HCT116 (cell line): ENCODE measurements around the gene FAM151B. TPM values are rescaled to one million over a fixed set of nuclear protein-coding genes. Genes with fewer than 3 reads are reported as not detected.

Experiments used
- ATAC-seq: fragments of 200-7000 bp; cut with Tn5 transposase; 2 replicates; pipeline ENCODE4 v1.9.1; 2020; ENCODE audit warnings: mild to moderate bottlenecking, moderate library complexity
- BruUV-seq: library from RNA; stranded (reverse); fragments of 400-500 nt; replicated peaks from 2 replicates; lab custom pipeline; 2021; lab: Mats Ljungman, UMichigan
- CTCF ChIA-PET: fragments of 300-600 bp; sonication (Branson Sonifier 250); formaldehyde crosslinking; loops from one replicate; lab custom pipeline; 2021; ENCODE audit warnings: antibody characterized with exemption; lab: Charles Lee
- POLR2A ChIA-PET: fragments of 300-600, 350-600 bp; sonication (Branson Sonifier 250); formaldehyde crosslinking; loops from one replicate; lab custom pipeline; 2021; ENCODE audit warnings: antibody characterized with exemption; lab: Charles Lee
- RAD21 ChIA-PET, 2 experiments: fragments of 300-600 bp; sonication (Branson Sonifier 250); formaldehyde crosslinking; loops; one replicate each; lab custom pipeline; 2023; ENCODE audit warnings: low total read pairs in 2 of 2; ENCODE audit not compliant: uncharacterized antibody in 2 of 2, unreplicated experiment in 2 of 2, low non-redundant PET in 1 of 2; lab: Charles Lee
- DNase-seq: peaks from one replicate; pipeline ENCODE4 v3.0.0-alpha.2; 2010; ENCODE audit warnings: low read depth, low spot score
- H2AFZ ChIP-seq: fragments of 200-600 bp; shearing (Covaris generic), sonication (generic); 2 replicates; pipeline ENCODE4 v1.6.1; 2017; ENCODE audit warnings: low read depth, mixed run types, mixed read lengths, antibody characterized with exemption, low read length; ENCODE audit not compliant: poor library complexity, severe bottlenecking
- H3K27ac ChIP-seq: 2 replicates; pipeline ENCODE4 v1.5.1; 2012; ENCODE audit warnings: low read depth, low read length
- H3K27me3 ChIP-seq: fragments of 200-600 bp; sonication (generic); 2 replicates; pipeline ENCODE4 v1.6.1; 2016; ENCODE audit warnings: mixed run types, low read length, mixed read lengths; ENCODE audit not compliant: insufficient read depth
- H3K36me3 ChIP-seq, 2 experiments: fragments of 200-500 bp in 1 of 2; fragments of 200-600 bp in 1 of 2; sonication (Bioruptor generic) in 1 of 2; sonication (generic) in 1 of 2; 2 replicates each; pipeline versions ENCODE4 v1.5.1 to v1.6.1; 2014 to 2016; ENCODE audit warnings: low read length in 2 of 2, inconsistent platforms in 1 of 2, mixed read lengths in 1 of 2, mixed run types in 1 of 2; ENCODE audit not compliant: insufficient read depth in 2 of 2, control insufficient read depth in 1 of 2
- H3K4me1 ChIP-seq, 2 experiments: fragments of 200-600 bp in 1 of 2; sonication (generic) in 1 of 2; 2 replicates each; pipeline versions ENCODE4 v1.5.1 to v1.6.1; 2012 to 2017; ENCODE audit warnings: low read length in 2 of 2, inconsistent platforms in 1 of 2, mild to moderate bottlenecking in 1 of 2, mixed read lengths in 1 of 2, mixed run types in 1 of 2, moderate library complexity in 1 of 2; ENCODE audit not compliant: insufficient read depth in 2 of 2, control insufficient read depth in 1 of 2
- H3K4me2 ChIP-seq: fragments of 200-600 bp; sonication (generic); 2 replicates; pipeline ENCODE4 v1.6.1; 2017; ENCODE audit warnings: mixed run types, low read length, mixed read lengths
- H3K4me3 ChIP-seq, 2 experiments: fragments of 200-600 bp in 1 of 2; sonication (generic) in 1 of 2; replicated peaks in 1 of 2; 2 replicates each; pipeline ENCODE4 v1.5.1; 2011 to 2016; ENCODE audit warnings: low read length in 2 of 2, control low read depth in 1 of 2, low read depth in 1 of 2, mild to moderate bottlenecking in 1 of 2, mixed read lengths in 1 of 2, mixed run types in 1 of 2
- H3K79me2 ChIP-seq: fragments of 200-600 bp; sonication (generic); 2 replicates; pipeline ENCODE4 v1.6.1; 2017; ENCODE audit warnings: mild to moderate bottlenecking, mixed run types, low read length, moderate library complexity, mixed read lengths; ENCODE audit not compliant: insufficient read depth
- H3K9ac ChIP-seq: fragments of 200-600 bp; sonication (generic); 2 replicates; pipeline ENCODE4 v1.6.1; 2016; ENCODE audit warnings: low read length, mixed read lengths
- H3K9me2 ChIP-seq: fragments of 200-600 bp; sonication (generic), shearing (Covaris generic); 2 replicates; pipeline ENCODE4 v1.6.1; 2017; ENCODE audit warnings: mixed run types, mild to moderate bottlenecking, moderate library complexity; ENCODE audit not compliant: insufficient read depth
- H3K9me3 ChIP-seq, 2 experiments: fragments of 200-500 bp in 1 of 2; fragments of 200-600 bp in 1 of 2; sonication (Bioruptor generic) in 1 of 2; sonication (generic) in 1 of 2; 2 replicates each; pipeline ENCODE4 v1.6.1; 2014 to 2017; ENCODE audit warnings: low read length in 2 of 2, mixed read lengths in 2 of 2, inconsistent platforms in 1 of 2, low read depth in 1 of 2, mild to moderate bottlenecking in 1 of 2, mixed run types in 1 of 2, moderate library complexity in 1 of 2; ENCODE audit not compliant: control insufficient read depth in 1 of 2, insufficient read depth in 1 of 2
- H4K20me1 ChIP-seq: fragments of 200-600 bp; sonication (generic), shearing (Covaris generic); 2 replicates; pipeline ENCODE4 v1.6.1; 2017; ENCODE audit warnings: mixed run types, mild to moderate bottlenecking, moderate library complexity; ENCODE audit not compliant: insufficient read depth
- CBX3 ChIP-seq: IDR thresholded peaks from 2 replicates; pipeline ENCODE4 v1.6.1; 2012; ENCODE audit warnings: low read depth
- CEBPB ChIP-seq: IDR thresholded peaks from 2 replicates; pipeline ENCODE4 v1.6.1; 2012; ENCODE audit warnings: low read depth
- ELF1 ChIP-seq: IDR thresholded peaks from 2 replicates; pipeline ENCODE4 v1.6.1; 2012; ENCODE audit warnings: low read depth, borderline replicate concordance
- EZH2phosphoT487 ChIP-seq: fragments of 200-600 bp; IDR thresholded peaks from 2 replicates; pipeline ENCODE4 v1.6.1; 2018; ENCODE audit warnings: antibody characterized with exemption, borderline replicate concordance
- FOSL1 ChIP-seq: IDR thresholded peaks from 2 replicates; pipeline ENCODE4 v1.6.1; 2012; ENCODE audit warnings: low read depth
- MAX ChIP-seq: IDR thresholded peaks from 2 replicates; pipeline ENCODE4 v1.6.1; 2012
- POLR2A ChIP-seq: IDR thresholded peaks from 2 replicates; pipeline ENCODE4 v1.7.0; 2011; ENCODE audit warnings: borderline replicate concordance; ENCODE audit not compliant: insufficient read depth, insufficient read length; ENCODE audit errors: extremely low read depth
- POLR2AphosphoS5 ChIP-seq: IDR thresholded peaks from 2 replicates; pipeline ENCODE4 v1.6.1; 2011; ENCODE audit warnings: mild to moderate bottlenecking, low read depth, low read length, moderate library complexity
- RAD21 ChIP-seq: IDR thresholded peaks from 2 replicates; pipeline ENCODE4 v1.6.1; 2012; ENCODE audit warnings: low read depth, mild to moderate bottlenecking
- REST ChIP-seq: IDR thresholded peaks from 2 replicates; pipeline ENCODE4 v1.6.1; 2012; ENCODE audit warnings: low read depth
- TCF7L2 ChIP-seq: IDR thresholded peaks from 2 replicates; pipeline ENCODE4 v1.7.0; 2011; ENCODE audit warnings: borderline replicate concordance, inconsistent platforms; ENCODE audit not compliant: insufficient read depth, insufficient read length; ENCODE audit errors: extremely low read depth
- YY1 ChIP-seq: IDR thresholded peaks from 2 replicates; pipeline ENCODE4 v1.6.1; 2011; ENCODE audit warnings: low read length, low read depth, moderate library complexity, mild to moderate bottlenecking; ENCODE audit not compliant: insufficient replicate concordance; ENCODE audit errors: extremely low read depth
- ZFX ChIP-seq: fragments of 450-650 bp; IDR thresholded peaks from 2 replicates; pipeline ENCODE4 v1.6.1; 2017
- intact Hi-C: fragments of 100-400 bp; cut with micrococcal nuclease; formaldehyde crosslinking; loops from 2 replicates; pipeline ENCODE4 v1.10.0; 2022
- total RNA-seq: library from RNA; stranded (reverse); gene quantifications from one replicate; pipeline ENCODE4 v1.2.1, GENCODE V29; 2021; ENCODE audit not compliant: unreplicated experiment
- TF ChIP-seq, protein P1 (sequence below), 3 experiments: fragments of 200-600 bp in 1 of 3; sonication (generic) in 1 of 3; IDR thresholded peaks in 2 of 3; conservative IDR thresholded peaks in 1 of 3; 2 replicates each; pipeline ENCODE4 v1.5.1; 2012 to 2017; ENCODE audit warnings: low read depth in 2 of 3, low read length in 2 of 3, antibody characterized with exemption in 1 of 3, borderline replicate concordance in 1 of 3, control low read depth in 1 of 3, mild to moderate bottlenecking in 1 of 3, mixed read lengths in 1 of 3, mixed run types in 1 of 3, moderate library complexity in 1 of 3; ENCODE audit not compliant: insufficient read depth in 1 of 3
- TF ChIP-seq, protein P2 (sequence below): IDR thresholded peaks from 2 replicates; pipeline ENCODE4 v1.6.1; 2011; ENCODE audit warnings: mild to moderate bottlenecking, low read length, moderate library complexity; ENCODE audit not compliant: insufficient replicate concordance; ENCODE audit errors: extremely low read depth

The FAM151B gene
- total RNA-seq, 1 experiment from 2014 or later = 1.2 TPM

DNA sequence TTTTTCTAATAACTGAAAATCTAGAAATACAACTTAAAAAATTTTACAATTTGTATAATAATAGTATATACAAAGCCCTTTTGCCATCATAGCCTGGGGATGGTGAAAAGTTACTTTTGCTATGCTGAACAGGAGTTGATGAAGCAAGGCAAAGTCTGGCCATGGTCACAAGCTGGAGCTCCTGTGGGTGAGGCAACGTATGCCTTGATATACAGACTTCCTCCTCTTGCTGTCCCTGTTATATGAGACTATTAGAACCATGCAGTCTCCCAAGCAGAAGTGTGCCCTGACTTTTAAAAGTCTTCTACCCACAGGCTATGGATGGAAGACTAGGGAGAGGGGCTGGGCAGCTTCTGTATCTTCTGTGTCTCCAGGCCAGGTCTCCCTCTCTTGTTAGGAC is 15.7 kb downstream of the FAM151B start:
- CTCF ChIA-PET = no interaction called here
- POLR2A ChIA-PET = no interaction called here
- Histone ChIP-seq H3K79me2 (no peaks in the 10 kb centered on the region), H3K4me3 (no peak overlapping the region), H2AFZ (no peak overlapping the region), H3K9me3 (no peaks in the 10 kb centered on the region), H3K27me3 (no peaks in the 10 kb centered on the region), H3K4me2 (no peak overlapping the region), H3K9ac (no peak overlapping the region), H3K4me1 (no peaks in the 10 kb centered on the region), H4K20me1 (no peaks in the 10 kb centered on the region), H3K9me2 (no peaks in the 10 kb centered on the region), H3K27ac (no peak overlapping the region), H3K36me3 (no peaks in the 10 kb centered on the region)
- no TSS peak for BruUV-seq
- TF ChIP-seq CEBPB = no peak
- no peak for TF ChIP-seq CBX3
- no peak for TF ChIP-seq POLR2AphosphoS5
- TF ChIP-seq, protein P1, sequence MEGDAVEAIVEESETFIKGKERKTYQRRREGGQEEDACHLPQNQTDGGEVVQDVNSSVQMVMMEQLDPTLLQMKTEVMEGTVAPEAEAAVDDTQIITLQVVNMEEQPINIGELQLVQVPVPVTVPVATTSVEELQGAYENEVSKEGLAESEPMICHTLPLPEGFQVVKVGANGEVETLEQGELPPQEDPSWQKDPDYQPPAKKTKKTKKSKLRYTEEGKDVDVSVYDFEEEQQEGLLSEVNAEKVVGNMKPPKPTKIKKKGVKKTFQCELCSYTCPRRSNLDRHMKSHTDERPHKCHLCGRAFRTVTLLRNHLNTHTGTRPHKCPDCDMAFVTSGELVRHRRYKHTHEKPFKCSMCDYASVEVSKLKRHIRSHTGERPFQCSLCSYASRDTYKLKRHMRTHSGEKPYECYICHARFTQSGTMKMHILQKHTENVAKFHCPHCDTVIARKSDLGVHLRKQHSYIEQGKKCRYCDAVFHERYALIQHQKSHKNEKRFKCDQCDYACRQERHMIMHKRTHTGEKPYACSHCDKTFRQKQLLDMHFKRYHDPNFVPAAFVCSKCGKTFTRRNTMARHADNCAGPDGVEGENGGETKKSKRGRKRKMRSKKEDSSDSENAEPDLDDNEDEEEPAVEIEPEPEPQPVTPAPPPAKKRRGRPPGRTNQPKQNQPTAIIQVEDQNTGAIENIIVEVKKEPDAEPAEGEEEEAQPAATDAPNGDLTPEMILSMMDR (IDR thresholded peaks at IDR 0.05 in 2 of 3, conservative IDR thresholded peaks at IDR 0.05 in 1 of 3; ENCODE audit: borderline replicate concordance in 1 of 3, insufficient read depth in 1 of 3, low read depth in 2 of 3, low read length in 2 of 3) = no peak
- TF ChIP-seq, protein P2, sequence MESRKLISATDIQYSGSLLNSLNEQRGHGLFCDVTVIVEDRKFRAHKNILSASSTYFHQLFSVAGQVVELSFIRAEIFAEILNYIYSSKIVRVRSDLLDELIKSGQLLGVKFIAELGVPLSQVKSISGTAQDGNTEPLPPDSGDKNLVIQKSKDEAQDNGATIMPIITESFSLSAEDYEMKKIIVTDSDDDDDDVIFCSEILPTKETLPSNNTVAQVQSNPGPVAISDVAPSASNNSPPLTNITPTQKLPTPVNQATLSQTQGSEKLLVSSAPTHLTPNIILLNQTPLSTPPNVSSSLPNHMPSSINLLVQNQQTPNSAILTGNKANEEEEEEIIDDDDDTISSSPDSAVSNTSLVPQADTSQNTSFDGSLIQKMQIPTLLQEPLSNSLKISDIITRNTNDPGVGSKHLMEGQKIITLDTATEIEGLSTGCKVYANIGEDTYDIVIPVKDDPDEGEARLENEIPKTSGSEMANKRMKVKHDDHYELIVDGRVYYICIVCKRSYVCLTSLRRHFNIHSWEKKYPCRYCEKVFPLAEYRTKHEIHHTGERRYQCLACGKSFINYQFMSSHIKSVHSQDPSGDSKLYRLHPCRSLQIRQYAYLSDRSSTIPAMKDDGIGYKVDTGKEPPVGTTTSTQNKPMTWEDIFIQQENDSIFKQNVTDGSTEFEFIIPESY = no peak
- TF ChIP-seq TCF7L2 = no peak
- TF ChIP-seq ZFX = no peak
- TF ChIP-seq POLR2A = no peak
- no peak for TF ChIP-seq EZH2phosphoT487
- no peak for TF ChIP-seq RAD21
- TF ChIP-seq MAX = no peak
- TF ChIP-seq FOSL1 = no peak
- no peak for TF ChIP-seq REST
- no peak for TF ChIP-seq ELF1
- TF ChIP-seq YY1 = no peak
- no peak for ATAC-seq
- RAD21 ChIA-PET = no interaction called here
- intact Hi-C loops = no loop called here
- DNase-seq = no peak
